Upper lobe of right lung (tissue), 1 donor: Measurements from ENCODE around the gene C2orf42. TPM values are rescaled to one million over a fixed set of nuclear protein-coding genes. Genes with fewer than 3 reads are reported as not detected.
A peak's percentile ranks its signal among the peaks of the same experiment; 100 is the strongest.

ENCODE experiments used
- ATAC-seq: fragments of 200-7000 bp; cut with Tn5 transposase; one replicate; pipeline ENCODE4 v1.9.1; 2020; ENCODE audit warnings: mild to moderate bottlenecking, moderate library complexity
- DNase-seq: peaks from one replicate; pipeline ENCODE4 v3.0.0-alpha.2; 2020
- H3K27ac ChIP-seq: fragments of 200-600 bp; one replicate; pipeline ENCODE4 v1.8.0; 2022
- H3K27me3 ChIP-seq: fragments of 200-600 bp; one replicate; pipeline ENCODE4 v1.8.0; 2022; ENCODE audit warnings: mild to moderate bottlenecking
- H3K36me3 ChIP-seq: fragments of 200-600 bp; one replicate; pipeline ENCODE4 v1.8.0; 2022
- H3K4me1 ChIP-seq: fragments of 200-600 bp; one replicate; pipeline ENCODE4 v1.8.0; 2022
- H3K4me3 ChIP-seq: fragments of 200-600 bp; one replicate; pipeline ENCODE4 v1.8.0; 2022; ENCODE audit warnings: mild to moderate bottlenecking
- H3K9me3 ChIP-seq: fragments of 200-600 bp; one replicate; pipeline ENCODE4 v1.8.0; 2022
- intact Hi-C: fragments of 100-400 bp; cut with DNase I; formaldehyde crosslinking; loops from one replicate; pipeline ENCODE4 v1.11.0; 2022
- total RNA-seq: library from RNA; stranded (reverse); fragmentation: NEBNext Ultra II Directional; extraction: Animal tissue kit (Norgen Biotek cat#: 25700); gene quantifications from one replicate; pipeline ENCODE4 v1.2.1, GENCODE V29; 2021
- TF ChIP-seq, protein P1 (sequence below): fragments of 200-600 bp; IDR thresholded peaks from one replicate; pipeline ENCODE4 v1.8.0; 2022; ENCODE audit warnings: antibody characterized with exemption
- donor health status: DM: no; HTN: yes; CAD: no; lungs with severe emphysema.

Gene C2orf42
- total RNA-seq, 1 donor from 2014 or later: 9.6 TPM

DNA sequence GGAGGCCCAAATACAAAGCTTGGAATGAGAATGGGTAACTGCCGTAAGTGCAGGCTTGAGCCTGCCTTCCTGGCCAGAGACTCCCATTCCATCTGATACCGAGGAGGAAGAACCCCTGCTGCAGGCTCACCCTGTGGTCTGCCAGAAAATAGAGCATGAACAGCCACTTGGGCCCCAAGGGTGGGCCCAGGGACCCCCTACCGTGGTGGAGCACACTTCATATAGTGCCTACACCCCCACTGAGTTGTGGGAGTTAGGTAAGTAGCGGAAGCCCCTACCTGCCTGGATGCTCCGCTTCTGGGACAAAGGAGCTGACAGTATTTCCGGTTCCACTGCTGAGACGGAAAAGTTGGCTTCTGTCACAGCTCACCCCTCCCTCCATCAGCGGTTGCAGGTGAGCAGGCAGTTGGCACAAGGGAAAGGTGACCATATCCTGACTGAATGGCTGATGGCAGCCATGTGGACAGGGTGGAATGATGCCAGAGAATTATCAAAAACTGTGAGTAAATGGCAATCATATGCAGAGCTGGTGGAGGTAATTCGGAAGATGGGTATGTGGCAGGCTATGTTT is 11.5 kb upstream of the C2orf42 start:
- H3K4me3 ChIP-seq: no peak overlapping the region

DNA sequence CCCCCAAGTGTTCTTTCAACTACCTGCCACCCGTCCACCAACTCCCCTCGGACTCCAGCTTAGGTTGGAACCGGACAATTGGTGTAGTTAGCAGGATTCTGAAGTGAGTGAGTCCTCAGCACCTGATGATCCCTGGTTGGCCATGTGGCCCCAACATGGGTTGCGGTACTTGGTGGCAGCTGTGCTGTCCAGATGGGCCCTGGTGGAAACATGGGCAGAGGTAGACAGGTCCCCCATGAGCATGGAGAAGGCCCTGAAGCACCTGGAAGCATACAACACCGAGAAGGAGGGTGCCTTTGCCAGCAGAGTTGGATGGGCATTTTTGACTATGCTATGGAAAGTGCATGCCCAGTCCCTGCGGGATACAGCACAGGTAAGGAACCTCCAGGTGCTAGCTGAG is 11.0 kb upstream of the C2orf42 start:
- TF ChIP-seq, protein P1, sequence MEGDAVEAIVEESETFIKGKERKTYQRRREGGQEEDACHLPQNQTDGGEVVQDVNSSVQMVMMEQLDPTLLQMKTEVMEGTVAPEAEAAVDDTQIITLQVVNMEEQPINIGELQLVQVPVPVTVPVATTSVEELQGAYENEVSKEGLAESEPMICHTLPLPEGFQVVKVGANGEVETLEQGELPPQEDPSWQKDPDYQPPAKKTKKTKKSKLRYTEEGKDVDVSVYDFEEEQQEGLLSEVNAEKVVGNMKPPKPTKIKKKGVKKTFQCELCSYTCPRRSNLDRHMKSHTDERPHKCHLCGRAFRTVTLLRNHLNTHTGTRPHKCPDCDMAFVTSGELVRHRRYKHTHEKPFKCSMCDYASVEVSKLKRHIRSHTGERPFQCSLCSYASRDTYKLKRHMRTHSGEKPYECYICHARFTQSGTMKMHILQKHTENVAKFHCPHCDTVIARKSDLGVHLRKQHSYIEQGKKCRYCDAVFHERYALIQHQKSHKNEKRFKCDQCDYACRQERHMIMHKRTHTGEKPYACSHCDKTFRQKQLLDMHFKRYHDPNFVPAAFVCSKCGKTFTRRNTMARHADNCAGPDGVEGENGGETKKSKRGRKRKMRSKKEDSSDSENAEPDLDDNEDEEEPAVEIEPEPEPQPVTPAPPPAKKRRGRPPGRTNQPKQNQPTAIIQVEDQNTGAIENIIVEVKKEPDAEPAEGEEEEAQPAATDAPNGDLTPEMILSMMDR: no peak
- Histone ChIP-seq H3K4me3 (no peak overlapping the region), H3K27me3 (no peaks in the 10 kb centered on the region), H3K27ac (no peak overlapping the region), H3K4me1 (no peaks in the 10 kb centered on the region), H3K36me3 (no peaks in the 10 kb centered on the region), H3K9me3 (no peaks in the 10 kb centered on the region)
- DNase-seq (no peak), ATAC-seq (no peak)
- intact Hi-C loops: no loop called here

More for the DNA sequence above, 11.5 kb upstream of the C2orf42 start:
- ATAC-seq (peak; percentile 11), DNase-seq (no peak)
- no peaks in the 10 kb centered on the region for H3K9me3 ChIP-seq
- H3K27me3 ChIP-seq: no peaks in the 10 kb centered on the region
- no peaks in the 10 kb centered on the region for H3K36me3 ChIP-seq
- H3K27ac ChIP-seq: no peak overlapping the region
- H3K4me1 ChIP-seq: no peaks in the 10 kb centered on the region
- intact Hi-C loops: no loop called here
- TF ChIP-seq, protein P1: no peak

DNA sequence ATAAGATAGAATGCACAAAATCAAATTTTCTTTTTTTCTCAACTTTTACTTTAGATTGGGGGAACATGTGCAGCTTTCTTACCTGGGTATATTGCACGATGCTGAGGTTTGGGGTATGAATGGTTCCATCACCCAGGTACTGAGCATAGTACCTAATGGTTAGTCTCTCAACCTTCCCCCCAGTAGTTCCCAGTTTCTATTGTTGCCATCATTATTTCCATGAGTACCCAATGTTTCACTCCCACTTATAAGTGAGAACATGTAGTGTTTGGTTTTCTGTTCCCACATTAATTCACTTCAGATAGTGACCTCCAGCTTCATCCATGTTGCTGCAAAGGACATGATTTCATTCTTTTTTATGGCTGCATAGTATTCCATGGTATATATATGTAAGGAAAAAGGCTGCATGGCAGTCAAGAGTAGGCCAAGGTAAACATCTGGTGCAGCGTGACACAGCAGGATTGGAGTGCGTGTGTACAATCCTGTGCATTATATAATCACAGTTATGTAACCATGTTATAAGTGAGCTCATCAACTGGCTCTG is 10.5 kb upstream of the C2orf42 start:
- intact Hi-C loops: no loop called here
- TF ChIP-seq, protein P1: no peak

DNA sequence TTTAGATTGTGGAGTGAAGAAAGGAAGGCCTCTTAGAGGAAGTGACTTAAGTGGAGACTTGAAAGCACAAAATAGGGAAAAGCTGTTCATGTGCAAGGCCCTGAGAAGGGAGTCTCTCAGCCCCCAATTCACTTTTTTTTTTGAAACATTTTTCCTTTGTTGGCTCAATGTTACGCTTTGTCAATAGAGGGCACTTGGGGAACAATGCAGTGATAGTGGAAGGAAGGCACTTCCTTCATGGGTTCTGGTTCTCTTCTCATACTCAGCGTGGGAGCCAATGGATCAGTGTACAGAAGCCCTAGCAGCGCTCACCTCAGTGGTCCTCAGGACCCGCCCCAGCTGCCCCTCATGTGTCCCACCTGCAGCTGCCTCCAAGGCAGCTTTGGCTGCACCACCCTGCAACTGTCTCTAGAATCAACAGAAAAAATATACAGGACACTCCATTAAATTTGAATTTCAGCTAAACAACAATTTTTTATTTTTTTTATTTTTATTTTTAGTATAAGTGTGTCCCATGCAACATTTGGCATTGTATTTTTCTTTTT is 8.6 kb upstream of the C2orf42 start:
- TF ChIP-seq, protein P1: no peak
- intact Hi-C loops: no loop called here
- DNase-seq (no peak), ATAC-seq (no peak)
- Histone ChIP-seq H3K4me1 (no peaks in the 10 kb centered on the region), H3K36me3 (no peaks in the 10 kb centered on the region), H3K27me3 (no peaks in the 10 kb centered on the region), H3K4me3 (no peak overlapping the region), H3K9me3 (no peaks in the 10 kb centered on the region), H3K27ac (no peak overlapping the region)

More for the DNA sequence above, 10.5 kb upstream of the C2orf42 start:
- Histone ChIP-seq H3K27me3 (no peaks in the 10 kb centered on the region), H3K4me1 (no peaks in the 10 kb centered on the region), H3K36me3 (no peaks in the 10 kb centered on the region), H3K9me3 (no peaks in the 10 kb centered on the region), H3K4me3 (no peak overlapping the region), H3K27ac (no peak overlapping the region)
- ATAC-seq (no peak), DNase-seq (no peak)

DNA sequence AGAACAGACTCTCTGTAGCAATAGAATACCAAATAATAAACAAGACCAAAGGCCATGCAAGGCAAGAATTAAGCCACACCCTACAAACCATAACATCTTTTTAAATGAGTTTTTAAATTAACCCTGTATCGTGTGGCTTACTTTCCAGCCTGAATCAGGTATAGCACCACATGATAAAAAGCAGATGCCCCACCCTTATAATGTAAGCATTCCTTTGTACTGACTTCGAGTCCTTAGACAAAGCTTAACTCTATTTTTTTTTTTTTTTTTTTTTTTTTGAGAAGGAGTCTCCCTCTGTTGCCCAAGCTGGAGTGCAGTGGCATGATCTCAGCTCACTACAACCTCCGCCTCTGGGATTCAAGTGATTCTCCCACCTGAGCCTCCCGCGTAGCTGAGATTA is 1.7 kb upstream of the C2orf42 start:
- Histone ChIP-seq H3K9me3 (no peaks in the 10 kb centered on the region), H3K4me3 (no peak overlapping the region), H3K36me3 (no peaks in the 10 kb centered on the region), H3K27ac (no peak overlapping the region), H3K4me1 (no peaks in the 10 kb centered on the region), H3K27me3 (no peaks in the 10 kb centered on the region)
- no peak for DNase-seq
- TF ChIP-seq, protein P1: no peak
- no peak for ATAC-seq
- intact Hi-C loops: no loop called here
